ENCODE measurements around the gene CST9.

The CST9 gene

GRCh38 chr20:23612396-23612795 is 6.7 kb upstream of the CST9 start:
- no peaks in the 10 kb centered on the region for H3K36me3 Mint-ChIP-seq (ENCODE audit: low read depth)
- H3K27ac Mint-ChIP-seq, result peak overlapping the region in 1 of 3 experiments; percentile 42
- H3K9me3 Mint-ChIP-seq, result peaks cover 5% of the 10 kb centered on the region
- peaks cover 14% of the 10 kb centered on the region for H3K4me1 Mint-ChIP-seq
- peaks cover 1% of the 10 kb centered on the region for H3K27me3 Mint-ChIP-seq (ENCODE audit: low read depth)
- no peak for TF ChIP-seq CTCF (IDR thresholded peaks at IDR 0.05; ENCODE audit: unreplicated experiment in 3 of 3)
- H3K4me3 Mint-ChIP-seq, result no peak overlapping the region

GRCh38 chr20:23609486-23610109 is 3.9 kb upstream of the CST9 start:
- no peaks in the 10 kb centered on the region for H3K9me3 Mint-ChIP-seq
- no peak overlapping the region for H3K4me3 Mint-ChIP-seq
- peaks cover 14% of the 10 kb centered on the region for H3K4me1 Mint-ChIP-seq
- H3K27me3 Mint-ChIP-seq (ENCODE audit: low read depth), result peaks cover 10% of the 10 kb centered on the region
- no peak for TF ChIP-seq CTCF (IDR thresholded peaks at IDR 0.05; ENCODE audit: unreplicated experiment in 3 of 3)
- H3K36me3 Mint-ChIP-seq (ENCODE audit: low read depth), result no peaks in the 10 kb centered on the region
- peak overlapping the region in 1 of 3 experiments; percentile 62 for H3K27ac Mint-ChIP-seq

GRCh38 chr20:23608251-23608846 is 2.6 kb upstream of the CST9 start:
- TF ChIP-seq CTCF (IDR thresholded peaks at IDR 0.05; ENCODE audit: unreplicated experiment in 3 of 3), result no peak
- Mint-ChIP-seq H3K27me3 (ENCODE audit: low read depth) (peaks cover 10% of the 10 kb centered on the region), H3K4me1 (peaks cover 8% of the 10 kb centered on the region), H3K4me3 (no peak overlapping the region), H3K36me3 (ENCODE audit: low read depth) (no peaks in the 10 kb centered on the region), H3K27ac (no peak overlapping the region), H3K9me3 (no peaks in the 10 kb centered on the region)

GRCh38 chr20:23607497-23608245 is 2.0 kb upstream of the CST9 start:
- peaks cover 6% of the 10 kb centered on the region for H3K4me1 Mint-ChIP-seq
- H3K4me3 Mint-ChIP-seq, result no peak overlapping the region
- H3K27me3 Mint-ChIP-seq (ENCODE audit: low read depth), result peaks cover 10% of the 10 kb centered on the region
- TF ChIP-seq CTCF (IDR thresholded peaks at IDR 0.05; ENCODE audit: unreplicated experiment in 3 of 3), result no peak
- H3K27ac Mint-ChIP-seq, result no peak overlapping the region
- H3K9me3 Mint-ChIP-seq, result no peaks in the 10 kb centered on the region
- no peaks in the 10 kb centered on the region for H3K36me3 Mint-ChIP-seq (ENCODE audit: low read depth)

GRCh38 chr20:23606652-23607049 is 934 bp upstream of the CST9 start:
- H3K4me1 Mint-ChIP-seq, result no peaks in the 10 kb centered on the region
- TF ChIP-seq CTCF (IDR thresholded peaks at IDR 0.05; ENCODE audit: unreplicated experiment in 3 of 3), result peak; percentile 84 to 89 (median 88)
- H3K27ac Mint-ChIP-seq, result no peak overlapping the region
- H3K27me3 Mint-ChIP-seq (ENCODE audit: low read depth), result peaks cover 10% of the 10 kb centered on the region
- H3K4me3 Mint-ChIP-seq, result no peak overlapping the region
- H3K36me3 Mint-ChIP-seq (ENCODE audit: low read depth), result no peaks in the 10 kb centered on the region
- H3K9me3 Mint-ChIP-seq, result no peaks in the 10 kb centered on the region
